NT2/D1 (cell line): ENCODE measurements around the gene NTM.

Source experiments
- DNase-seq: peaks from one replicate; pipeline ENCODE4 v3.0.0-alpha.2; 2011; ENCODE audit warnings: low read depth, low spot score
- H3K27me3 ChIP-seq: 2 replicates; pipeline ENCODE4 v1.6.0; 2011; ENCODE audit warnings: mild to moderate bottlenecking; ENCODE audit not compliant: insufficient read length, insufficient read depth
- H3K36me3 ChIP-seq: 2 replicates; pipeline ENCODE4 v1.6.1; 2011; ENCODE audit warnings: mild to moderate bottlenecking, low read length, mixed read lengths; ENCODE audit not compliant: insufficient read depth, insufficient read length
- H3K4me1 ChIP-seq: 2 replicates; pipeline ENCODE4 v1.5.1; 2011; ENCODE audit not compliant: insufficient read depth, insufficient read length
- H3K4me3 ChIP-seq: 2 replicates; pipeline ENCODE4 v1.5.1; 2011; ENCODE audit warnings: low read depth; ENCODE audit not compliant: insufficient read length
- H3K9ac ChIP-seq: 2 replicates; pipeline ENCODE4 v1.6.0; 2011; ENCODE audit warnings: low read depth; ENCODE audit not compliant: insufficient read length
- H3K9me3 ChIP-seq: 2 replicates; pipeline ENCODE4 v1.5.1; 2011; ENCODE audit warnings: mild to moderate bottlenecking, low read length; ENCODE audit not compliant: insufficient read depth
- SUZ12 ChIP-seq: IDR thresholded peaks from 2 replicates; pipeline ENCODE4 v1.6.1; 2011; ENCODE audit not compliant: insufficient read length, insufficient read depth; ENCODE audit errors: extremely low read depth
- YY1 ChIP-seq: IDR thresholded peaks from 2 replicates; pipeline ENCODE4 v1.6.1; 2011; ENCODE audit not compliant: insufficient read length, insufficient read depth
- ZNF274 ChIP-seq: IDR thresholded peaks from 2 replicates; pipeline ENCODE4 v1.6.1; 2011; ENCODE audit warnings: mild to moderate bottlenecking, low read depth, low read length

The NTM gene

GRCh38 chr11:132139181-132139580, 768.8 kb downstream of the NTM start:
- H3K27me3 ChIP-seq, result no peaks in the 10 kb centered on the region
- no peak for TF ChIP-seq ZNF274
- TF ChIP-seq YY1, result no peak
- TF ChIP-seq SUZ12, result no peak
- H3K4me1 ChIP-seq, result no peaks in the 10 kb centered on the region
- H3K9me3 ChIP-seq, result no peaks in the 10 kb centered on the region
- DNase-seq, result no peak
- no peak overlapping the region for H3K9ac ChIP-seq
- no peaks in the 10 kb centered on the region for H3K36me3 ChIP-seq
- no peak overlapping the region for H3K4me3 ChIP-seq

GRCh38 chr11:132140056-132140455, 769.6 kb downstream of the NTM start:
- H3K9me3 ChIP-seq, result no peaks in the 10 kb centered on the region
- no peaks in the 10 kb centered on the region for H3K4me1 ChIP-seq
- TF ChIP-seq YY1 (no peak), SUZ12 (no peak), ZNF274 (no peak)
- no peaks in the 10 kb centered on the region for H3K27me3 ChIP-seq
- DNase-seq, result no peak
- no peak overlapping the region for H3K4me3 ChIP-seq
- no peaks in the 10 kb centered on the region for H3K36me3 ChIP-seq
- no peak overlapping the region for H3K9ac ChIP-seq

- H3K9me3 ChIP-seq, result no peaks in the 10 kb centered on the region
- DNase-seq, result no peak
- no peak overlapping the region for H3K9ac ChIP-seq
- TF ChIP-seq YY1, result no peak
- no peak for TF ChIP-seq ZNF274
- TF ChIP-seq SUZ12, result no peak
- no peaks in the 10 kb centered on the region for H3K27me3 ChIP-seq
- H3K4me1 ChIP-seq, result no peaks in the 10 kb centered on the region
- no peak overlapping the region for H3K4me3 ChIP-seq
- H3K36me3 ChIP-seq, result no peaks in the 10 kb centered on the region
Observed at GRCh38 chr11:132142121-132142520, 771.7 kb downstream of the NTM start.

- TF ChIP-seq ZNF274, result no peak
- no peak for TF ChIP-seq SUZ12
- no peak for TF ChIP-seq YY1
- Histone ChIP-seq H3K27me3 (no peaks in the 10 kb centered on the region), H3K36me3 (no peaks in the 10 kb centered on the region), H3K9me3 (no peaks in the 10 kb centered on the region), H3K4me1 (no peaks in the 10 kb centered on the region), H3K4me3 (no peak overlapping the region), H3K9ac (no peak overlapping the region)
- no peak for DNase-seq
Observed at GRCh38 chr11:132142554-132142953, 772.1 kb downstream of the NTM start.

- no peak for TF ChIP-seq ZNF274
- no peak for TF ChIP-seq SUZ12
- TF ChIP-seq YY1, result no peak
- Histone ChIP-seq H3K9ac (no peak overlapping the region), H3K9me3 (peaks cover 5% of the 10 kb centered on the region; the same call in 1 of the 2 replicates), H3K36me3 (no peaks in the 10 kb centered on the region), H3K27me3 (no peaks in the 10 kb centered on the region), H3K4me1 (no peaks in the 10 kb centered on the region), H3K4me3 (no peak overlapping the region)
- no peak for DNase-seq
Observed at GRCh38 chr11:132147464-132147863, 777.0 kb downstream of the NTM start.

- Histone ChIP-seq H3K27me3 (no peaks in the 10 kb centered on the region), H3K4me3 (no peak overlapping the region), H3K9ac (no peak overlapping the region), H3K9me3 (peaks cover 4% of the 10 kb centered on the region; the same call in 1 of the 2 replicates), H3K36me3 (no peaks in the 10 kb centered on the region), H3K4me1 (no peaks in the 10 kb centered on the region)
- no peak for TF ChIP-seq SUZ12
- TF ChIP-seq YY1, result no peak
- no peak for TF ChIP-seq ZNF274
- no peak for DNase-seq
Observed at GRCh38 chr11:132154781-132155180, 784.4 kb downstream of the NTM start.

GRCh38 chr11:132158091-132158490, 787.7 kb downstream of the NTM start:
- Histone ChIP-seq H3K9me3 (no peaks in the 10 kb centered on the region), H3K9ac (no peak overlapping the region), H3K4me1 (no peaks in the 10 kb centered on the region), H3K4me3 (no peak overlapping the region), H3K27me3 (no peaks in the 10 kb centered on the region), H3K36me3 (no peaks in the 10 kb centered on the region)
- no peak for TF ChIP-seq YY1
- no peak for TF ChIP-seq ZNF274
- TF ChIP-seq SUZ12, result no peak
- peak; percentile 20 for DNase-seq
